HepG2 (cell line): ENCODE measurements around the gene PIGC. TPM values are rescaled to one million over a fixed set of nuclear protein-coding genes. Genes with fewer than 3 reads are reported as not detected.
A peak's percentile ranks its signal among the peaks of the same experiment; 100 is the strongest.

Experiments
- ATAC-seq: fragments of 200-7000 bp; cut with Tn5 transposase; 3 replicates; pipeline ENCODE4 v1.9.1; 2020; ENCODE audit warnings: mild to moderate bottlenecking, moderate library complexity
- BruUV-seq: library from RNA; stranded (reverse); fragments of 400-500 nt; replicated peaks from 2 replicates; lab custom pipeline; 2021; lab: Mats Ljungman, UMichigan
- CTCF ChIA-PET: fragments of 300-600 bp; formaldehyde crosslinking; extraction: SDS; loops from one replicate; lab custom pipeline; 2021; ENCODE audit warnings: low total read pairs, inconsistent platforms, low intra/inter-chr PET ratio; lab: Yijun Ruan, JAX
- POLR2A ChIA-PET: fragments of 350-600 bp; sonication (Branson Sonifier 250); formaldehyde crosslinking; loops from one replicate; lab custom pipeline; 2020; ENCODE audit warnings: antibody characterized with exemption, inconsistent platforms; lab: Yijun Ruan, JAX
- DNase-seq: peaks from one replicate; pipeline ENCODE4 v3.0.0-alpha.2; 2015; ENCODE audit warnings: low spot score
- FAIRE-seq: peaks from 3 replicates; lab custom pipeline; 2011; peaks lifted over from hg19 to GRCh38; lab: Jason Lieb, UNC
- H2AFZ ChIP-seq: one replicate; pipeline ENCODE4 v1.6.1; 2011; ENCODE audit warnings: low read length, inconsistent platforms
- H3K27ac ChIP-seq: fragments of 300-600 bp; 3 replicates; pipeline ENCODE4 v1.8.0; 2011; ENCODE audit warnings: mixed run types, mild to moderate bottlenecking, mixed read lengths, low read length, inconsistent platforms; ENCODE audit not compliant: insufficient read depth; ENCODE audit errors: extremely low read length
- H3K27me3 ChIP-seq, 2 experiments: fragments of 200-600 bp in 1 of 2; 2 replicates in 1 of 2; 3 replicates in 1 of 2; pipeline versions ENCODE4 v1.6.0 to v1.8.0; 2011; ENCODE audit warnings: low read length in 2 of 2, mild to moderate bottlenecking in 2 of 2, moderate library complexity in 2 of 2, inconsistent platforms in 1 of 2; ENCODE audit not compliant: insufficient read depth in 2 of 2, control insufficient read depth in 1 of 2
- H3K36me3 ChIP-seq, 2 experiments: fragments of 200-600 bp in 1 of 2; replicated peaks in 1 of 2; 2 replicates in 1 of 2; 3 replicates in 1 of 2; pipeline versions ENCODE4 v1.5.1 to v1.8.0; 2011; ENCODE audit warnings: low read length in 2 of 2, inconsistent platforms in 1 of 2; ENCODE audit not compliant: insufficient read depth in 2 of 2, control insufficient read depth in 1 of 2
- H3K4me1 ChIP-seq: 2 replicates; pipeline ENCODE4 v1.5.1; 2012; ENCODE audit warnings: low read length, inconsistent platforms; ENCODE audit not compliant: insufficient read depth
- H3K4me2 ChIP-seq: 2 replicates; pipeline ENCODE4 v1.6.0; 2011; ENCODE audit warnings: low read depth, low read length, inconsistent platforms
- H3K4me3 ChIP-seq, 3 experiments: fragments of 200-600 bp in 1 of 3; sonication (generic), shearing (Covaris generic) in 1 of 3; replicated peaks in 1 of 3; 2 replicates each; pipeline ENCODE4 v1.5.1; 2011 to 2016; ENCODE audit warnings: low read length in 3 of 3, inconsistent platforms in 2 of 3, low read depth in 2 of 3, mild to moderate bottlenecking in 2 of 3, control low read depth in 1 of 3, mixed read lengths in 1 of 3; ENCODE audit not compliant: insufficient read depth in 1 of 3
- H3K79me2 ChIP-seq: one replicate; pipeline ENCODE4 v1.6.1; 2011; ENCODE audit warnings: low read length, inconsistent platforms; ENCODE audit not compliant: insufficient read depth
- H3K9ac ChIP-seq: 2 replicates; pipeline ENCODE4 v1.6.0; 2011; ENCODE audit warnings: mild to moderate bottlenecking, low read depth, low read length, inconsistent platforms; ENCODE audit not compliant: insufficient read depth
- H3K9me3 ChIP-seq: 2 replicates; pipeline ENCODE4 v1.5.1; 2012; ENCODE audit warnings: mild to moderate bottlenecking, low read length
- H4K20me1 ChIP-seq: 2 replicates; pipeline ENCODE4 v1.6.0; 2011; ENCODE audit warnings: inconsistent platforms, mild to moderate bottlenecking, low read length, moderate library complexity; ENCODE audit not compliant: insufficient read depth
- FOSL2 ChIP-seq: sonication (generic); formaldehyde crosslinking; IDR thresholded peaks from 2 replicates; pipeline ENCODE4 v1.4.0; 2020; ENCODE audit warnings: missing genetic modification reagents
- FOXM1 ChIP-seq: sonication (generic); formaldehyde crosslinking; IDR thresholded peaks from 2 replicates; pipeline ENCODE4 v1.5.0; 2020; ENCODE audit warnings: missing genetic modification reagents
- IRX3 ChIP-seq: sonication (generic); formaldehyde crosslinking; IDR thresholded peaks from 2 replicates; pipeline ENCODE4 v1.8.1; 2023; ENCODE audit warnings: mild to moderate bottlenecking, low read depth, missing genetic modification reagents, borderline replicate concordance
- MAZ ChIP-seq, 2 experiments: sonication (generic) in 1 of 2; formaldehyde crosslinking in 1 of 2; IDR thresholded peaks; 2 replicates each; pipeline versions ENCODE4 v1.5.0 to v1.6.1; 2012 to 2020; ENCODE audit warnings: low read depth in 2 of 2, mild to moderate bottlenecking in 2 of 2, borderline replicate concordance in 1 of 2, improper control_type of control experiment in 1 of 2, low read length in 1 of 2, missing genetic modification reagents in 1 of 2, moderate library complexity in 1 of 2
- MTERF4 ChIP-seq: sonication (generic); formaldehyde crosslinking; IDR thresholded peaks from 2 replicates; pipeline ENCODE4 v1.8.0; 2023; ENCODE audit warnings: mild to moderate bottlenecking, missing genetic modification reagents
- SALL2 ChIP-seq: sonication (generic); formaldehyde crosslinking; IDR thresholded peaks from 2 replicates; pipeline ENCODE4 v1.8.1; 2023; ENCODE audit warnings: mild to moderate bottlenecking, missing genetic modification reagents, inconsistent platforms
- TEAD2 ChIP-seq: sonication (generic); formaldehyde crosslinking; IDR thresholded peaks from 2 replicates; pipeline ENCODE4 v1.9.0; 2021; ENCODE audit warnings: missing genetic modification reagents
- TEAD3 ChIP-seq: optimal IDR thresholded peaks from 2 replicates; pipeline ENCODE3; 2016; ENCODE audit warnings: borderline replicate concordance
- TRAFD1 ChIP-seq: sonication (generic); formaldehyde crosslinking; IDR thresholded peaks from 2 replicates; pipeline ENCODE4 v1.5.1; 2020; ENCODE audit warnings: missing genetic modification reagents, mild to moderate bottlenecking, borderline replicate concordance
- ZFP41 ChIP-seq: sonication (generic); formaldehyde crosslinking; IDR thresholded peaks from 2 replicates; pipeline ENCODE4 v1.4.0; 2020; ENCODE audit warnings: mild to moderate bottlenecking, missing genetic modification reagents, borderline replicate concordance
- ZFX ChIP-seq: sonication (generic); formaldehyde crosslinking; IDR thresholded peaks from 2 replicates; pipeline ENCODE4 v1.4.0; 2020; ENCODE audit warnings: mild to moderate bottlenecking, low read depth, missing genetic modification reagents, moderate library complexity
- ZMYM4 ChIP-seq: sonication (generic); formaldehyde crosslinking; IDR thresholded peaks from 2 replicates; pipeline ENCODE4 v1.8.1; 2023; ENCODE audit warnings: mild to moderate bottlenecking, missing genetic modification reagents
- ZNF615 ChIP-seq: sonication (generic); formaldehyde crosslinking; IDR thresholded peaks from 2 replicates; pipeline ENCODE4 v1.5.0; 2020; ENCODE audit warnings: mild to moderate bottlenecking, missing genetic modification reagents, borderline replicate concordance
- ZNF879 ChIP-seq: sonication (generic); formaldehyde crosslinking; IDR thresholded peaks from 2 replicates; pipeline ENCODE4 v1.8.1; 2023; ENCODE audit warnings: missing genetic modification reagents
- ZNF883 ChIP-seq: sonication (generic); formaldehyde crosslinking; IDR thresholded peaks from 2 replicates; pipeline ENCODE4 v1.5.1; 2020; ENCODE audit warnings: mild to moderate bottlenecking, missing genetic modification reagents; ENCODE audit errors: not compliant biosample characterization
- ZSCAN29 ChIP-seq: sonication (generic); formaldehyde crosslinking; conservative IDR thresholded peaks from 2 replicates; pipeline ENCODE4 v1.4.0; 2020; ENCODE audit warnings: mild to moderate bottlenecking, missing genetic modification reagents
- WGBS: methylation state at CpG from one replicate; pipeline ENCODE4 v1.1.6; 2017; ENCODE audit warnings: low lambda C conversion rate; 5-methylcytosine and 5-hydroxymethylcytosine counted together
- in situ Hi-C: cut with HindIII; loops from 2 replicates; pipeline ENCODE4 v1.10.0; 2017; ENCODE audit warnings: low pct_unique_long_range_greater_than_20kb; ENCODE audit not compliant: extremely low pct_ligation_motif_present
- intact Hi-C: fragments of 100-400 bp; cut with micrococcal nuclease; formaldehyde crosslinking; loops from one replicate; pipeline ENCODE4 v1.10.0; 2022; ENCODE audit not compliant: unreplicated experiment
- polyA plus RNA-seq, 8 experiments: library from polyadenylated mRNA; depleted of rRNA in 3 of 8; stranded (reverse) in 7 of 8; unstranded in 1 of 8; fragments of >200 nt; fragmentation: Illumina TruSeq in 4 of 8; extraction: Trizol in 4 of 8; gene quantifications; 2 replicates each; pipeline versions ENCODE4 v1.2.1 to v1.2.3, GENCODE V29; 2011 to 2016; ENCODE audit warnings: low read depth in 4 of 8, missing spikeins in 1 of 8, mixed read lengths in 1 of 8; ENCODE audit not compliant: insufficient read depth in 1 of 8
- total RNA-seq, 5 experiments: library from RNA; depleted of rRNA; stranded (reverse); fragments of >200 nt; fragmentation: Illumina TruSeq; extraction: Trizol; gene quantifications; 2 replicates each; pipeline ENCODE4 v1.2.3, GENCODE V29; 2016; ENCODE audit warnings: low read depth in 1 of 5

Gene PIGC
- total and polyA plus RNA-seq, 2 of the 13 experiments (the other 11 are each of a cell fraction or from before 2014, with no cell fraction given), result 26.7 to 29.5 TPM

GRCh38 chr1:172476218-172476811 is 32.4 kb upstream of the PIGC start:
- Histone ChIP-seq H3K4me2 (no peak overlapping the region), H3K9ac (no peak overlapping the region), H3K9me3 (no peaks in the 10 kb centered on the region), H3K4me3 (no peak overlapping the region), H3K79me2 (no peaks in the 10 kb centered on the region), H2AFZ (peak overlapping the region; percentile 88), H3K27me3 (no peaks in the 10 kb centered on the region), H3K36me3 (no peaks in the 10 kb centered on the region), H3K27ac (no peak overlapping the region), H4K20me1 (no peaks in the 10 kb centered on the region), H3K4me1 (peaks cover 44% of the 10 kb centered on the region)
- in situ Hi-C loops, result no loop called here
- no TSS peak for BruUV-seq
- 71% methylated on average over 4 of the region's 4 CpGs for WGBS
- ATAC-seq, result no peak
- ChIA-PET POLR2A (no interaction called here), CTCF (no interaction called here)
- TF ChIP-seq ZFX (CRISPR knock-in tag) (peak; percentile 26; the same call in 1 of the 2 replicates), ZMYM4 (CRISPR knock-in tag) (0 out of 2 replicates have a peak, but pooled peaks have one; percentile 14), TEAD3 (CRISPR knock-in tag) (peak; percentile 19), FOSL2 (CRISPR knock-in tag) (0 out of 2 replicates have a peak, but pooled peaks have one; percentile 25), ZFP41 (CRISPR knock-in tag) (no peak), FOXM1 (CRISPR knock-in tag) (no peak), IRX3 (no peak)
- intact Hi-C loops, result no loop called here
- no peak for DNase-seq
- no peak for FAIRE-seq

- no peak overlapping the region for H3K4me2 ChIP-seq
- no peak for FAIRE-seq
- H3K27me3 ChIP-seq, result no peaks in the 10 kb centered on the region
- H3K4me1 ChIP-seq, result peaks cover 69% of the 10 kb centered on the region
- no peak for ATAC-seq
- no peak overlapping the region for H3K27ac ChIP-seq
- intact Hi-C loops, result no loop called here
- in situ Hi-C loops, result loop anchor here (5.0 kb wide), 1 partner anchor 58 kb away; the partner anchor contains the start of gene SUCO
- no peaks in the 10 kb centered on the region for H3K79me2 ChIP-seq
- no peaks in the 10 kb centered on the region for H4K20me1 ChIP-seq
- H3K9ac ChIP-seq, result no peak overlapping the region
- no peak for DNase-seq
- POLR2A ChIA-PET, result interaction anchor here (2.5 kb wide), 1 partner anchor 59 kb away, joined by 13 read pairs; the partner anchor contains the start of gene SUCO
- no peak overlapping the region for H2AFZ ChIP-seq
- H3K4me3 ChIP-seq, result no peak overlapping the region
- no TSS peak for BruUV-seq
- no peaks in the 10 kb centered on the region for H3K36me3 ChIP-seq
- CTCF ChIA-PET, result no interaction called here
- no peaks in the 10 kb centered on the region for H3K9me3 ChIP-seq
- TF ChIP-seq ZNF883 (no peak), MAZ (IDR thresholded peaks at IDR 0.05; ENCODE audit: borderline replicate concordance, low read depth, low read length) (no peak), MAZ (CRISPR knock-in tag; IDR thresholded peaks at IDR 0.05; ENCODE audit: low read depth) (no peak), ZNF615 (no peak), ZSCAN29 (CRISPR knock-in tag) (no peak), TRAFD1 (CRISPR knock-in tag) (no peak), TEAD2 (CRISPR knock-in tag) (no peak), ZNF879 (CRISPR knock-in tag) (no peak), SALL2 (no peak), MTERF4 (CRISPR knock-in tag) (no peak)
Measured at GRCh38 chr1:172473842-172474241, 30.0 kb upstream of the PIGC start.
